LNCaP clone FGC (cell line): ENCODE data around the gene MSI1.
"Not testable (repeated sequence)": the region's sequence is repeated elsewhere in the genome, so short reads cannot be mapped to it uniquely, and the experiment has no call there.

Experiments used
- DNase-seq: peaks from one replicate; pipeline ENCODE4 v3.0.0-alpha.2; 2011; ENCODE audit warnings: low read depth
- H3K4me3 ChIP-seq: 2 replicates; pipeline ENCODE4 v1.5.1; 2011; ENCODE audit warnings: mild to moderate bottlenecking, low read depth, low read length, control low read depth
- TF ChIP-seq, protein P1 (sequence below): IDR thresholded peaks from 2 replicates; pipeline ENCODE4 v1.5.1; 2012; ENCODE audit warnings: mild to moderate bottlenecking; ENCODE audit not compliant: control insufficient read depth, insufficient read depth; ENCODE audit errors: extremely low read depth

The MSI1 gene

GRCh38 chr12:120337730-120338129, 31.2 kb downstream of the MSI1 start:
- TF ChIP-seq, protein P1, sequence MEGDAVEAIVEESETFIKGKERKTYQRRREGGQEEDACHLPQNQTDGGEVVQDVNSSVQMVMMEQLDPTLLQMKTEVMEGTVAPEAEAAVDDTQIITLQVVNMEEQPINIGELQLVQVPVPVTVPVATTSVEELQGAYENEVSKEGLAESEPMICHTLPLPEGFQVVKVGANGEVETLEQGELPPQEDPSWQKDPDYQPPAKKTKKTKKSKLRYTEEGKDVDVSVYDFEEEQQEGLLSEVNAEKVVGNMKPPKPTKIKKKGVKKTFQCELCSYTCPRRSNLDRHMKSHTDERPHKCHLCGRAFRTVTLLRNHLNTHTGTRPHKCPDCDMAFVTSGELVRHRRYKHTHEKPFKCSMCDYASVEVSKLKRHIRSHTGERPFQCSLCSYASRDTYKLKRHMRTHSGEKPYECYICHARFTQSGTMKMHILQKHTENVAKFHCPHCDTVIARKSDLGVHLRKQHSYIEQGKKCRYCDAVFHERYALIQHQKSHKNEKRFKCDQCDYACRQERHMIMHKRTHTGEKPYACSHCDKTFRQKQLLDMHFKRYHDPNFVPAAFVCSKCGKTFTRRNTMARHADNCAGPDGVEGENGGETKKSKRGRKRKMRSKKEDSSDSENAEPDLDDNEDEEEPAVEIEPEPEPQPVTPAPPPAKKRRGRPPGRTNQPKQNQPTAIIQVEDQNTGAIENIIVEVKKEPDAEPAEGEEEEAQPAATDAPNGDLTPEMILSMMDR, result no peak
- H3K4me3 ChIP-seq, result no peak overlapping the region
- no peak for DNase-seq

DNA sequence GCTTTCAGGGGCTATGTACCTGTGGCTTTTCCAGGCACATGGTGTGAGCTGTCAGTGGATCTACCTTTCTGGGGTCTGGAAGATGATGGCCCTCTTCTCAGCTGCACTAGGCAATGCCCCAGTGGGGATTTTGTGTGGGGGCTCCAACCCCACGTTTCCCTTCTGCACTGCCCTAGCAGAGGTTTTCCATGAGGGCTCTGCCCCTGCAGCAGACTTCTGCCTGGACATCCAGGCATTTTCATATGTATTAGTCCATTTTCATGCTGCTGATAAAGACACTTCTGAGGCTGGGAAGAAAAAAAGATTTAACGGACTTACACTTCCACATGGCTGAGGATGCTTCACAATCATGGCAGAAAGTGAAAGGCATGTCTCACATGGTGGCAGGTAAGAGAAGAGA, 32.6 kb downstream of the MSI1 start:
- H3K4me3 ChIP-seq, DNase-seq: not testable (repeated sequence)

GRCh38 chr12:120335447-120335846, 33.5 kb downstream of the MSI1 start:
- DNase-seq, H3K4me3 ChIP-seq: not testable (repeated sequence)
- TF ChIP-seq, protein P1, result peak; percentile 65

GRCh38 chr12:120332523-120332922, 36.4 kb downstream of the MSI1 start:
- H3K4me3 ChIP-seq, result no peak overlapping the region

DNA sequence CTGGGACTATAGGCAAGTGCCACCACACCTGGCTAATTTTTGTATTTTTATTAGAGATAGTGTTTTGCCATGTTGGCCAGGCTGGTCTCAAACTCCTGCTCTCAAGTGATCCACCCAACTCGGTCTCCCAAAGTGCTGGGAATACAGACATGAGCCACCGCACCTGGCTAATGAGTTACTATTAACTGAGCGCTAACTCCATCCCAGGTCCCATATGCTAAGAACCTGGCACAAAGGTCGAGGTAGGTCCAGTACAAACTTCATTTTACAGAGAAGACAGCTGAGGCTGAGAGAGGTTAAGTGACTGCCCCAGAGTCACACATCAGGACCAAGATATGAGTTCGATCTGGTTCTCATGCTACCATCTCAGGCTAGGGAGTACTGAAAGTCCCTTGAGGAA, 36.9 kb downstream of the MSI1 start:
- TF ChIP-seq, protein P1, result no peak
- DNase-seq, result no peak
- H3K4me3 ChIP-seq, result no peak overlapping the region

More at GRCh38 chr12:120332523-120332922, 36.4 kb downstream of the MSI1 start:
- DNase-seq, result no peak
- TF ChIP-seq, protein P1, result no peak

DNA sequence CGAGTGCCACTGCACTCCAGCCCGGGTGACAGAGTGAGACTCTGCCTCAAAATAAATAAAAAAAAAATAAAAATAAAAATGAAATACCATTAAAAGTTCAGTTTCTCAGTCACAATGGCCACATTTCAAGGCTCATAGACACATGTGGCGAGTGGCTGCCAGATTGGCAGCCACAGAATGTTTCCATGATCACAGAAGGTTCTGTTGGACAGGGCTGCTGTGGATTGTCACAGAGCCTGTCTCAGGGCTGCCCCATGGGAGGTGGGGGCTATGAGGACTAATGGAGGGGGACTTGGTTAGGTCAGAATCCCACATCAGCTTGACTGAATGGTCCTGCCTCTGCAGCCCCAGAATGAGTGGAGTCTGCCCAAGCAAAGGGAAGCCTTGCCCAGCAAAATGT, 37.6 kb downstream of the MSI1 start:
- DNase-seq, result no peak
- H3K4me3 ChIP-seq, result no peak overlapping the region
- TF ChIP-seq, protein P1, result no peak

- DNase-seq, result no peak
- no peak overlapping the region for H3K4me3 ChIP-seq
- TF ChIP-seq, protein P1, result no peak
Observed at GRCh38 chr12:120328228-120328627, 40.7 kb downstream of the MSI1 start.
